ENCODE data around the gene ZNF562.

Gene ZNF562

DNA sequence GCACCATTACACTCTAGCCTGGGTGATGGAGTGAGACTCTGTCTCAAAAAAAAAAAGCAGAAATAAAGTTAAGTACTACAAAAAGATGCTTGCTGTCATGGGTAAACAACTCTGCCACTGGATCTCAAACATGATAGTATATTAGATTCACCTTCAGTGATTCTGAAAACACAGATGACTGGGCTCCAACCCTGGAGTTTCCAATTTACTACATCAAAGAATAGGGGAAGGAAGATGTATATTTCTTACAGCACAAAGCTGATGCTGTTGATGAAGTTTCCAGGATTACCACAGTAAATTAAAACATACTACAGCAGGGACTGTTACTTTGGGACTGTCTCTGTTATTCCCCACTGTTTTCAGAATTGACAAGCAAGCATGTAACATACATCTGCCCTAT, 59.1 kb downstream of the ZNF562 start:
- H3K4me3 ChIP-seq (ENCODE audit: low read length) = no peak overlapping the region
- no peak for DNase-seq (ENCODE audit: low read depth)
- TF ChIP-seq CTCF (conservative IDR thresholded peaks at IDR 0.05; ENCODE audit: low read depth, low read length) = no peak

GRCh38 chr19:9610484-9611113, 64.3 kb downstream of the ZNF562 start:
- no peak for DNase-seq (ENCODE audit: low read depth)
- no peak for TF ChIP-seq CTCF (conservative IDR thresholded peaks at IDR 0.05; ENCODE audit: low read depth, low read length)
- no peak overlapping the region for H3K4me3 ChIP-seq (ENCODE audit: low read length)

DNA sequence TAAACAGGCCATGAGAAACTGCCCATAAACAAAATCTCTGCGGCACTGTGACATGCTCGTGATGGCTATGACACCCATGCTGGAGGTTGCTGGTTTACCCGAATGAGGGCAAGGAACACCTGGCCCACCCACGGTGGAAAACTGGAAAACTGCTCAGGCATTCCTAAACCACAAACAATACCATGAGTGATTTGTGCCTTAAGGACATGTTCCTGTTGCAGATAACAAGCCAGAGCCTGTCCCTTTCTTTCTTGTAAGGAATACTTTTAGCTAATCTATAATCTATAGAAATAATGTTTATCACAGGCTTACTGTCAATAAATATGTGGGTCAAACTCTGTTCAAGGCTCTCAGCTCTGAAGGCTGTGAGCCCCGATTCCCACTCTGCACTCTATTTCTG, 66.0 kb downstream of the ZNF562 start:
- no peak overlapping the region for H3K4me3 ChIP-seq (ENCODE audit: low read length)
- DNase-seq (ENCODE audit: low read depth) = no peak
- no peak for TF ChIP-seq CTCF (conservative IDR thresholded peaks at IDR 0.05; ENCODE audit: low read depth, low read length)

- H3K4me3 ChIP-seq (ENCODE audit: low read length) = no peak overlapping the region
- no peak for TF ChIP-seq CTCF (conservative IDR thresholded peaks at IDR 0.05; ENCODE audit: low read depth, low read length)
- DNase-seq (ENCODE audit: low read depth) = peak; percentile 40
Measured at GRCh38 chr19:9597027-9597426, 77.9 kb downstream of the ZNF562 start.
